ENCODE measurements around the gene VPS13C. TPM values are rescaled to one million over a fixed set of nuclear protein-coding genes. Genes with fewer than 3 reads are reported as not detected.

VPS13C gene
- total RNA-seq, 4 donors from 2014 or later = 68.2 to 165 (median 102) TPM

DNA sequence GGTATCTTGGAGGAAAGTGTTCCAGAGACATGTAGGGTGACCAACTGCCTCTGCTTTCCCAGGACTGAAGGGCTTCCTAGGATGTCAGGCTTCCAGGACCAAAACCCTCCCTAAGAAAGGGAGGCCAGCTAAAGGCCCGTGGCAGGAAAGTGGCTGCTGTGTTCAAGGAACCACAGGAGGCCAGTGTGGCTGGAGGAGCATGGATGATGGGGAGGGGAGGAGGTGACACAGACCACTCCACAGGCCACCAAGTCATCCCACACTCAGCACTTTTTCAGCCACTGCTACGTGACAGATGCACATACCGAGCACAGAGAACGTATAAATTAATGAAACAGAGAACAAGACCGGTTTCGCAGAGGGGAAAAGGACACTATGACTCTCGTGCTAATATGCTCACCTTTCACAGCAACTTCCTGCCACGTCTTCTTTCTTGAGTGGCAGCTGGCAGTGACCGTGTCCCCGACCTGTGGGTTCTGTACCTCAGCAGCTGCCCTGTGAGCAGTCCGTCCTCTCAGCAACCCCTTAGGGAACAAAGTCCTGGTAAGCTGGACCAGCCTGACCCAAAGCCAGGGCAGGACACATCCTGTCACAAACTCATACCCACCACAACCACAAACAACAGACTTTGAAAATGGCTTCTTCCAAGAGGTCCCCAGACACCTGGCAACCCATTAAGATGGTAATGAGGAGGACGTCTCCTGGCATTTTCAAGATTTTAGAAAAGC lies 244.7 kb downstream of the VPS13C start:
- no peak overlapping the region for H3K4me3 ChIP-seq
- H3K4me1 ChIP-seq = no peaks in the 10 kb centered on the region
- H3K27ac ChIP-seq = no peak overlapping the region
- intact Hi-C loops (cut with DNase I; ENCODE audit: low total_unique reads) = no loop called here
- no peak for DNase-seq
- no peaks in the 10 kb centered on the region for H3K27me3 ChIP-seq
- TF ChIP-seq POLR2A (IDR thresholded peaks at IDR 0.05) = no peak
- TF ChIP-seq, protein P1, sequence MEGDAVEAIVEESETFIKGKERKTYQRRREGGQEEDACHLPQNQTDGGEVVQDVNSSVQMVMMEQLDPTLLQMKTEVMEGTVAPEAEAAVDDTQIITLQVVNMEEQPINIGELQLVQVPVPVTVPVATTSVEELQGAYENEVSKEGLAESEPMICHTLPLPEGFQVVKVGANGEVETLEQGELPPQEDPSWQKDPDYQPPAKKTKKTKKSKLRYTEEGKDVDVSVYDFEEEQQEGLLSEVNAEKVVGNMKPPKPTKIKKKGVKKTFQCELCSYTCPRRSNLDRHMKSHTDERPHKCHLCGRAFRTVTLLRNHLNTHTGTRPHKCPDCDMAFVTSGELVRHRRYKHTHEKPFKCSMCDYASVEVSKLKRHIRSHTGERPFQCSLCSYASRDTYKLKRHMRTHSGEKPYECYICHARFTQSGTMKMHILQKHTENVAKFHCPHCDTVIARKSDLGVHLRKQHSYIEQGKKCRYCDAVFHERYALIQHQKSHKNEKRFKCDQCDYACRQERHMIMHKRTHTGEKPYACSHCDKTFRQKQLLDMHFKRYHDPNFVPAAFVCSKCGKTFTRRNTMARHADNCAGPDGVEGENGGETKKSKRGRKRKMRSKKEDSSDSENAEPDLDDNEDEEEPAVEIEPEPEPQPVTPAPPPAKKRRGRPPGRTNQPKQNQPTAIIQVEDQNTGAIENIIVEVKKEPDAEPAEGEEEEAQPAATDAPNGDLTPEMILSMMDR (IDR thresholded peaks at IDR 0.05) = no peak
- H3K9me3 ChIP-seq = no peaks in the 10 kb centered on the region
- no peaks in the 10 kb centered on the region for H3K36me3 ChIP-seq

DNA sequence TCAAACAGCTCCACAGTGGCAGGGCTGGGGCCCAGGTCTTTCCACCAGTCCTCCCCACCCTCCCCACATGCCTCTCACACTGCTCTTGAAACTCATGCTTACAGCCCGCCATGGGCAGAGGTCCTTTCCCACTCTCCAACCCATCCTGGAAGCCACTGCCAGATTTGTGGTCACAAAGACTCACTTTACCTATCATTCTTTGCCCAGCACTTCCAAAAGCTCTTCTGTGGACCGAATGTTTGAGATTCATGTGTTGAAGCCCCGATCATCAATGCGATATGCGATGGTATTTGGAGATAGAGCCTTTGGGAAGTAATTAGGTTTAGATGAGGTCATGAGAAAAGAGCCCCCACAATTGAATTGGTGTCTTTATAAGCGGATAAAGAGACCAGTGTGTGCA lies 247.8 kb downstream of the VPS13C start:
- Histone ChIP-seq H3K4me1 (no peaks in the 10 kb centered on the region), H3K36me3 (no peaks in the 10 kb centered on the region), H3K9me3 (no peaks in the 10 kb centered on the region), H3K27me3 (no peaks in the 10 kb centered on the region), H3K4me3 (no peak overlapping the region), H3K27ac (no peak overlapping the region)
- intact Hi-C loops (cut with DNase I; ENCODE audit: low total_unique reads) = no loop called here
- no peak for DNase-seq
- TF ChIP-seq, protein P1 (IDR thresholded peaks at IDR 0.05) = no peak
- no peak for TF ChIP-seq POLR2A (IDR thresholded peaks at IDR 0.05)

DNA sequence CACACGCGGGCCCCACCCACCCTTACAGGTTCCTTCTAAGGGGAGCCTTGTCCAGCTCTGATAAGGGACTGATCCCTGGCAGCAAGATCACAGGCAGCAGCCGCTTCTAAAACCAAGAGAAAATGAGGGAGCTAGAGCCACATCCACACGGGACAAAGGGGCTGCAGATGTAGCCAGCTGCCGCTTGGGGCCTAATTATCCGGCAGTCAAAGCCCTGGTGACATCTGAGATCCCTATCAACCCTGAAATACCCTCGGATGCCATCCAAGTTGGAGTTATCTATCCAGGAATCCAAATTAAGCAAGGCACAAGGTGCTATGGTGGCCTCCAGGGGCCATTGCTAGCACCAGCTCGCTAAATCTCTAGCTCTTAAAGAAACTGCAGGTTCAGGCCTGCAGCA lies 248.3 kb downstream of the VPS13C start:
- Histone ChIP-seq H3K36me3 (no peaks in the 10 kb centered on the region), H3K27ac (no peak overlapping the region), H3K4me1 (no peaks in the 10 kb centered on the region), H3K4me3 (no peak overlapping the region), H3K9me3 (no peaks in the 10 kb centered on the region), H3K27me3 (no peaks in the 10 kb centered on the region)
- no peak for DNase-seq
- TF ChIP-seq POLR2A (IDR thresholded peaks at IDR 0.05) = no peak
- TF ChIP-seq, protein P1 (IDR thresholded peaks at IDR 0.05) = no peak
- intact Hi-C loops (cut with DNase I; ENCODE audit: low total_unique reads) = no loop called here

DNA sequence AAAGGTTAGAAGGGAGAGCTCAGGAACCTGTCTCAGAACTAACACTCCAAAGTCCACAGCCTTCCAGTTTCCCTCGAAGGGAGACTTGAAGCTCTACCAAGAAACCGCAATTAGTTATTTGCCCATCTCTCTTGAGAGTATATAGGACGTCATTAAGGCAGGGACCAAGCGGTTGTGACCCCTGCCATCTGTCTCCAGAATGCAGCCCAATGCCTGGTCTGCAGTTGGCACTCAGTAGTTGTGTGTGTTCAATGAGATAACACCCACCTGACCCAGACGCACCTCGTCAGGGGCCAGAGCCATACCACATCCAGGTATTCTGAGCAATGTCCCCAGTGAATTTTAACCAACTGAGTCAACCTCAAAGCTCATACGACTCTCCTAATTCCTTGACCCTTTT lies 251.0 kb downstream of the VPS13C start:
- TF ChIP-seq, protein P1 (IDR thresholded peaks at IDR 0.05) = no peak
- no peak for TF ChIP-seq POLR2A (IDR thresholded peaks at IDR 0.05)
- Histone ChIP-seq H3K9me3 (no peaks in the 10 kb centered on the region), H3K4me3 (no peak overlapping the region), H3K36me3 (no peaks in the 10 kb centered on the region), H3K27ac (no peak overlapping the region), H3K4me1 (no peaks in the 10 kb centered on the region), H3K27me3 (no peaks in the 10 kb centered on the region)
- intact Hi-C loops (cut with DNase I; ENCODE audit: low total_unique reads) = no loop called here
- no peak for DNase-seq

DNA sequence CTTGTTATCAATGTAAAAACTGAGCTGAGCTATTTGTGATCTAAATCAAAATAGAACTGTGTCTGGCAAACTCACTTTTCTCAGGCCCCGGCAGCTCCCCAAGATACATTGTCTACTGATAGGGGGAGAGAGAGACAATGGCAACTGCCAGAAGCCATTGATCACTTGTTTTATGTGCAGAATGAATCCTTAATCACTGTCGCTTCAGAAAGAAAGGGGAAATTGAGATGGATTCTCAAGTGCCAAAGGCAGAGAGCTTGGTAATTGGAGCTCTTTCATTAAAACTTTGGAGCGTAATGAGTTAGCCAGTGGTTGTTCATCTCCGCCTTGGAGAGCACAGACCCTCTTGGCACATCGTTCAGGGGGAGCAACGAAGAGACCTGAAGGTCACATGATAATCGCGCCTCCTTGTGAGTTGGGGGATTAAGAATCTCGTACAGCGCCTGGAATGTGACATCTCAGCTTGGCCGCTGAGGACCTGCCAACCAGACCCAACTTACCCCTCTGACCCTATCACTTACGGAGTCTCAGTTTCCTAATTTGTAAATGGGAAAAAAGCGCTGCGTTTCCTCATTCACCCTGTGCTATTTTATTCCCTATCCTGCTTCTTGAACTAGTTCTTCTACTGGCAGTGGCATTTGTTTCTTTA lies 252.8 kb downstream of the VPS13C start:
- DNase-seq = no peak
- TF ChIP-seq, protein P1 (IDR thresholded peaks at IDR 0.05) = no peak
- TF ChIP-seq POLR2A (IDR thresholded peaks at IDR 0.05) = no peak

More for the DNA sequence above, 252.8 kb downstream of the VPS13C start:
- Histone ChIP-seq H3K9me3 (no peaks in the 10 kb centered on the region), H3K27ac (no peak overlapping the region), H3K4me3 (no peak overlapping the region), H3K36me3 (no peaks in the 10 kb centered on the region), H3K4me1 (no peaks in the 10 kb centered on the region), H3K27me3 (no peaks in the 10 kb centered on the region)
- intact Hi-C loops (cut with DNase I; ENCODE audit: low total_unique reads) = no loop called here
